Stomach (tissue), 9 donors: ENCODE data around the gene FKBP10. TPM values are rescaled to one million over a fixed set of nuclear protein-coding genes. Genes with fewer than 3 reads are reported as not detected.

Experiments used
- DNase-seq, 2 donors: peaks; one replicate each; pipeline versions ENCODE4 v3.0.0 to v3.0.0-alpha.2; 2013 to 2019
- H3K27ac ChIP-seq, 5 donors: fragments of 200-600 bp in 4 of 5; sonication (generic) in 4 of 5; one replicate each; pipeline ENCODE4 v1.5.1; 2013 to 2019; ENCODE audit warnings: mild to moderate bottlenecking in 1 of 5, moderate library complexity in 1 of 5
- H3K27me3 ChIP-seq, 3 donors: fragments of 200-600 bp; sonication (generic); one replicate each; pipeline ENCODE4 v1.5.1; 2017 to 2019; ENCODE audit warnings: mixed run types in 1 of 3
- H3K36me3 ChIP-seq, 4 donors: fragments of 200-600 bp; sonication (generic); 1 replicate in 3 of 4; 2 replicates in 1 of 4; pipeline ENCODE4 v1.5.1; 2016 to 2019
- H3K4me1 ChIP-seq, 4 donors: fragments of 200-600 bp; sonication (generic); one replicate each; pipeline ENCODE4 v1.5.1; 2016 to 2019
- H3K4me3 ChIP-seq, 4 donors: fragments of 200-600 bp; sonication (generic) in 3 of 4; one replicate each; pipeline ENCODE4 v1.5.1; 2016 to 2019; ENCODE audit warnings: mild to moderate bottlenecking in 1 of 4
- H3K9me3 ChIP-seq, 4 donors: fragments of 200-600 bp; sonication (generic); one replicate each; pipeline ENCODE4 v1.5.1; 2016 to 2019
- CTCF ChIP-seq, 7 experiments: fragments of 450-650 bp in 4 of 7; fragments of 200-600 bp in 3 of 7; sonication (generic) in 3 of 7; IDR thresholded peaks; one replicate each; pipeline ENCODE4 v1.5.1; 2016 to 2019; ENCODE audit warnings: antibody characterized with exemption in 7 of 7, control low read depth in 2 of 7, mild to moderate bottlenecking in 1 of 7
- EP300 ChIP-seq: sonication (generic); formaldehyde crosslinking; IDR thresholded peaks from one replicate; pipeline ENCODE4 v1.6.1; 2017; ENCODE audit warnings: antibody characterized with exemption
- POLR2A ChIP-seq, 4 donors: fragments of 450-650 bp; IDR thresholded peaks; one replicate each; pipeline ENCODE4 v1.6.1; 2016; ENCODE audit warnings: antibody characterized with exemption in 4 of 4, control low read depth in 2 of 4, mild to moderate bottlenecking in 1 of 4, moderate library complexity in 1 of 4
- POLR2AphosphoS5 ChIP-seq, 3 donors: sonication (generic); formaldehyde crosslinking; IDR thresholded peaks; one replicate each; pipeline ENCODE4 v1.6.1; 2016; ENCODE audit warnings: antibody characterized with exemption in 3 of 3
- WGBS, 5 donors: extraction: QIAGEN DNeasy Blood & Tissue Kit in 3 of 5; methylation state at CpG; one replicate each; pipeline versions ENCODE4 v1.1.5 to v1.1.7; 2013 to 2018; 5-methylcytosine and 5-hydroxymethylcytosine counted together
- intact Hi-C: fragments of 100-400 bp; cut with DNase I; formaldehyde crosslinking; loops from one replicate; pipeline ENCODE4 v1.15.1; 2023; ENCODE audit warnings: low total_unique reads
- polyA plus RNA-seq, 3 donors: library from polyadenylated mRNA; stranded (reverse); fragments of 200-250 nt; gene quantifications; one replicate each; pipeline ENCODE4 v1.2.3, GENCODE V29; 2013
- total RNA-seq, 5 donors: library from RNA; depleted of rRNA; stranded (reverse); fragments of >200 nt; gene quantifications; one replicate each; pipeline versions ENCODE4 v1.1.0 to v1.2.3, GENCODE V29; 2014 to 2016
- donor health status: healthy with polysubstance abuse.
- donor health status: Bipolar disorder and iron deficiency.
- donor health status: healthy.

FKBP10 gene
- total and polyA plus RNA-seq, 8 donors = 4.6 to 45.3 (median 14.9) TPM

- no peak for DNase-seq
- peaks cover 0 to 7% (median 0%) of the 10 kb centered on the region in 4 donors for H3K36me3 ChIP-seq
- TF ChIP-seq POLR2A (IDR thresholded peaks at IDR 0.05) (no peak), CTCF (IDR thresholded peaks at IDR 0.05) (no peak), POLR2AphosphoS5 (IDR thresholded peaks at IDR 0.05) (no peak), EP300 (no peak)
- intact Hi-C loops = no loop called here
- peak overlapping the region in 2 of 4 donors; percentile 65 to 74 for H3K4me3 ChIP-seq
- H3K27ac ChIP-seq = peak overlapping the region in 2 of 5 donors; percentile 56 to 85
- H3K27me3 ChIP-seq = peaks cover 0 to 12% (median 0%) of the 10 kb centered on the region in 3 donors
- H3K9me3 ChIP-seq = no peaks in the 10 kb centered on the region
- WGBS, 5 donors = 74 to 86% (median 77%) methylated on average over 9 of the region's 9 CpGs
- peaks cover 27 to 50% (median 44%) of the 10 kb centered on the region in 4 donors for H3K4me1 ChIP-seq
These were observed 908 bp downstream of the FKBP10 start for GRCh38 chr17:41813699-41814124.

- peak in 1 of 2 donors; percentile 43 for DNase-seq
- H3K4me3 ChIP-seq = no peak overlapping the region
- no peak for TF ChIP-seq CTCF (IDR thresholded peaks at IDR 0.05)
- no peak for TF ChIP-seq POLR2AphosphoS5 (IDR thresholded peaks at IDR 0.05)
- no peak for TF ChIP-seq POLR2A (IDR thresholded peaks at IDR 0.05)
- TF ChIP-seq EP300 = no peak
- peaks cover 0 to 12% (median 0%) of the 10 kb centered on the region in 3 donors for H3K27me3 ChIP-seq
- peaks cover 0 to 7% (median 0%) of the 10 kb centered on the region in 4 donors for H3K36me3 ChIP-seq
- peaks cover 27 to 48% (median 44%) of the 10 kb centered on the region in 4 donors for H3K4me1 ChIP-seq
- no peaks in the 10 kb centered on the region for H3K9me3 ChIP-seq
- intact Hi-C loops = no loop called here
- peak overlapping the region in 1 of 5 donors; percentile 85 for H3K27ac ChIP-seq
- WGBS, 5 donors = 14 to 63% (median 31%) methylated on average over 1 of the region's 1 CpG
These were observed 1.4 kb downstream of the FKBP10 start for GRCh38 chr17:41814195-41814594.

GRCh38 chr17:41816637-41817320 lies 4.0 kb downstream of the FKBP10 start:
- Histone ChIP-seq H3K9me3 (no peaks in the 10 kb centered on the region), H3K4me1 (peaks cover 6 to 24% (median 20%) of the 10 kb centered on the region in 4 donors), H3K27ac (no peak overlapping the region), H3K36me3 (peaks cover 0 to 7% (median 0%) of the 10 kb centered on the region in 4 donors), H3K27me3 (peaks cover 0 to 12% (median 0%) of the 10 kb centered on the region in 3 donors), H3K4me3 (no peak overlapping the region)
- 91 to 95% (median 93%) methylated on average over 19 to 23 of the region's 23 CpGs for whole genome bisulfite sequencing, 5 donors
- no peak for DNase-seq
- no peak for TF ChIP-seq EP300
- TF ChIP-seq POLR2A (IDR thresholded peaks at IDR 0.05) = no peak
- no peak for TF ChIP-seq POLR2AphosphoS5 (IDR thresholded peaks at IDR 0.05)
- TF ChIP-seq CTCF (IDR thresholded peaks at IDR 0.05) = no peak
- intact Hi-C loops = no loop called here

- intact Hi-C loops = no loop called here
- Histone ChIP-seq H3K9me3 (no peaks in the 10 kb centered on the region), H3K27ac (no peak overlapping the region), H3K4me3 (no peak overlapping the region), H3K4me1 (peaks cover 0 to 12% (median 8%) of the 10 kb centered on the region in 4 donors), H3K36me3 (peaks cover 0 to 7% (median 0%) of the 10 kb centered on the region in 4 donors), H3K27me3 (peaks cover 0 to under 1% (median 0%) of the 10 kb centered on the region in 3 donors)
- no peak for DNase-seq
- WGBS, 5 donors = 94 to 97% (median 97%) methylated on average over 17 to 20 of the region's 20 CpGs
- no peak for TF ChIP-seq POLR2A (IDR thresholded peaks at IDR 0.05)
- TF ChIP-seq EP300 = no peak
- TF ChIP-seq CTCF (IDR thresholded peaks at IDR 0.05) = no peak
- TF ChIP-seq POLR2AphosphoS5 (IDR thresholded peaks at IDR 0.05) = no peak
These were observed 5.2 kb downstream of the FKBP10 start for GRCh38 chr17:41818024-41818423.
